Epidermal melanocyte (primary cell): ENCODE measurements around the gene FBN3.
"Not testable (repeated sequence)": the region's sequence is repeated elsewhere in the genome, so short reads cannot be mapped to it uniquely, and the experiment has no call there.

Experiments
- DNase-seq: peaks from one replicate; pipeline ENCODE4 v3.0.0; 2011; ENCODE audit warnings: low spot score; ENCODE audit not compliant: insufficient read length

Gene FBN3

DNA sequence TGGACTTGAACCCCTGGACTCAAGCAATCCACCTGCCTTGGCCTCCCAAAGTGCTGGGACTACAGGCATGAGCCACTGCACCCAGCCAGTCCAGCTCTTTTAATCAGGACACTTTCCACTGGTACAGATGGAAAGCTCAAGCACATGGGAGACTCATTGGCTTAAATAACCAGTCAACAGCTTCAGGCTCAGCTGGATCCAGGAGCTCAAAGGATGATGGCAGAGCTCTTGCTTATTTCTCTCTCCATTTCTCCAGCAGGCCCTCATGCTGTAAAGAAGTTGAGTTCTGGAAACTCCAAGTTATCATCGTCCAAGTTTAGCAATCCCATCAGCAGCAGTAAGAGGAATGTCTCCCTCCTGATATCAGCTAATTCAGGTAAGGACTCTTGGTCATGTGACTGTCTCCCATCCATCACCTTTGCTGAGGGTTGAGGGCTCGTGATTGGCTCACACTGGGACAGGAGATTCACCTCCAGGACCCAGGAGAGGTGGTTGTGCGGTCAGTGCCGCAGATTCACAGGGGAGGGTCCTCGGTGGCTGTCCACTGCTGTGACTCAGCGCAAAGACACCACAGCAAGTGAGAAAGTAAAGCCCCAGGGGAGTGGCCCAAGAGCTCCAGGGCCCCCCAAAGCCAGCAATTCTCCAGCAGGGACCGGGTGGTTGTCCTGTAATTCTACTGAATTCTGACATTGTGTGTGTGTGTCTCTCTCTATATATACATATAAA lies 91.7 kb downstream of the FBN3 start:
- DNase-seq, result no peak

DNA sequence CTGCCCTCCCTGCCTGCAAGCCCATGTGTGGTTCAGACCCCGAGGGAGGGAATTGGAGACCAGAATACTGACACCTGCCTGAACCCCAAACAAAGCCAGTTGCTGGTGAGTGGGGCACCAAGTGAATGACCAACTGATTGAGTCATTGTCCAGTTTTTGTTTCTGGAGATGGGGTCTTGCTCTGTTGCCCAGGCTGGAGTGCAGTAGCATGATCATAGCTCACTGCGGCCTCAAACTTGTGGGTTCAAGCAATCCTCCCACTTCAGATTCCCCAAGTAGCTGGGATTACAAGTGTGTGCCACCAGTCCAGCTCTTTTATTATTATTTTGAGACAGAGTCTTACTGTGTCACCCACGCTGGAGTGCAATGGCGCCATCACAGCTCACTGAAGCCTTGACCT lies 92.9 kb downstream of the FBN3 start:
- DNase-seq, result no peak

DNA sequence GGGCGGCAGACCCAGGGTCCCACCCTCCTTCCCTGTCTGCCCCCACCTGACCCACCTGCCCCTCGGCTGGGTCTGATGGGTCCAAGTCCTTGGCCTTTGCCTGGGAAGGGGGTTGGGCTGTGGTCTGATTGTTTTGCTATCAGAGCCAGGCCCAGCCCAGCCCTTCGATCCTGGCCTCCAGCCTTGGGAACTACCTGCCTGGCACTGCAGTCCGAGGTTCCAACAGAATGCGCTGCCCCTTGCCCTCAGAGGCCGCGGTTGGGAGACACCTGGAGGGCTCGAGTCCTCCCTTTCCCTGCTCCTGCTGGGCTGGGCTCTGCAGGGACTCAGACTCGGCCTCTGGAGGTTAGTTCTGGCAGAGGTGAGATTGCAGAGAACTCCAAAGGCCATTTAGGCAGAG lies 95.2 kb downstream of the FBN3 start:
- no peak for DNase-seq

DNA sequence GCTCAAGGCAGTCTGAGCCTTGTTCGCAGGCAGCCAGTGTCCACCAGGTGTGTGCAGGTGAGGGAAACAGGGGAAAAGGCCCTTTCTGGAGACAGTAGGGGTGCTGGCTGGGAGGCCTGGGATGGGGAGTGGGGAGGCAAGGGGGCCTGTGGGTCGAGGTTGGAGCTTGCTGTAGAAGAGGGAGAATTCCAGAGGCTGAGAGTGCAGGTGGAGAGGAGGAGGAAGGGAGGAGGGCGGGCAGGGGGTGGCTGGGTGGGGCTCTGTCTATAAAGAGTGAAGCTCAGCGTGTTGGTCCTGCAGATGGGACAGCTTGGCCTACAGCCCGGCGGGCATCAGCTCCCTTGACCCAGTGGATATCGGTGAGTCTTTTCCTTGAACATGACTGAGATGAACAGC lies 96.9 kb downstream of the FBN3 start, which contains the start of gene CCL25:
Gene CCL25, plus strand, starts transcription at position 297 of the 396 bp plus-strand sequence. CDS start 290 bp downstream, outside the sequence.
- DNase-seq, result no peak

DNA sequence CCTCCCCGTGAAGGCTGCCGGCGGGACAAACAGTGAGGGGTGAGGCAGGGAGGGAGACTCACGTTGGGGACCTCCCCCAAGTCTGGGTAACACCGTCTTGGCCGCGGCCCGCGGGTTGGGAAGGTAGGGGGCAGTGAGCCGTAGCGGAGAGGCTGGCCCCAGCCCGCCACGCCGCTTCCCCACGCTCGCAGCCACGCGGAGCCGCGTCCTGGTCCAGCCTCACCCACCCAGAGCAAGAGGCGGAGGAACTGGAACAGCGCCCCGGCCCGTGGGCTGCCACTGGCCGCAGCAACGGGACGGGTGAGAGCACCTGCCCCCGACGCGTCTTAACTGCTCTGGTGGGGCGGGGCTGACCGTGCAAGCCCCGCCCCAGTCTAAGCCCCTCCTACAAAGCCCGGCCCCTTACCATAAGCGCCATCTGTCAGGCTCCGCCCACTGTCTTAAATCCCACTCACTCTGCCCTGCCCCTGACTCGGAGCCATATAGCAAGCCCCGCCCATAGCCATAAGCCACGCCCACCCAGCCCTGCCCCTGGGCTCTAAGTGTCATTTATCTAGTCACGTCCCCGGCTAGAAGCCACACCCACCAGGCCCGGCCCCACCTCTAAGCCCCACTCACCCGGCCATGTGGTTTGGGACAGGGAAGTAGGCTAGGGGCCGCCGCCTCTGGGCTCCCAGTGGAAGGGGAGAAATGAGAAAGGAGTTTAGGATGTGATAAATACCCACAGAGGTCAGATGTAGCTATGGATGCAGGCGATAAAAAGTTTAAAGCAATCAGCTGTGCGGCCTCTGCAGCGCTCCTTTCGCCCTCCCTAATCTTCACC lies 98.9 kb downstream of the FBN3 start:
- peak; percentile 27 for DNase-seq

DNA sequence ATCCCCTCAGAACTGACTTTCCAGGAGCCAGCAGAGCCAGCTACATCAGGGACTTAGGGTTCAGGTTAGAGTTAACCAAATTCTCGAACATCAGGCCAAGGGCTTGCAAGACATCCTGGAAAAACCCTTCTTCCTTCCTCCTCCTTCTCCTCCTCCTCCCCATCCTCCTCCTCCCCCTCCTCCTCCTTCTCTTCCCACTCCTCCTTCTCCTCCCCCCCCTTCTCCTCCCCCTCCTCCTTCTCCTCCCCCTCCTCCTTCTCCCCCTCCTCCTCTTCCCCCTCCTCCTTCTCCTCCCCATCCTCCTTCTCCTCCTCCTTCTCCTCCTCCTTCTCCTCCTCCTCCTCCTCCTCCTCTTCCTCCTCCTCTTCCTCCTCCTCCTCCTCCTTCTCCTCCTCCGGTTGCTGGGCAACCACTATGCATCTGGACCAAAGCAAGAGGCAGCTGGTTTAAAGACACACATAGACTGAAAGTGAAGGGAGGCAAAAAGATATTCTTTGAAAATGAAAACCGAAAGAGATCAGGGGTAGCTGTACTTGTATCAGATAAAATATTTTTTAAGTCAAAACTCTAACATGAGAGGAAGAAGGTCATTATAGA lies 102.7 kb downstream of the FBN3 start:
- no peak for DNase-seq

DNA sequence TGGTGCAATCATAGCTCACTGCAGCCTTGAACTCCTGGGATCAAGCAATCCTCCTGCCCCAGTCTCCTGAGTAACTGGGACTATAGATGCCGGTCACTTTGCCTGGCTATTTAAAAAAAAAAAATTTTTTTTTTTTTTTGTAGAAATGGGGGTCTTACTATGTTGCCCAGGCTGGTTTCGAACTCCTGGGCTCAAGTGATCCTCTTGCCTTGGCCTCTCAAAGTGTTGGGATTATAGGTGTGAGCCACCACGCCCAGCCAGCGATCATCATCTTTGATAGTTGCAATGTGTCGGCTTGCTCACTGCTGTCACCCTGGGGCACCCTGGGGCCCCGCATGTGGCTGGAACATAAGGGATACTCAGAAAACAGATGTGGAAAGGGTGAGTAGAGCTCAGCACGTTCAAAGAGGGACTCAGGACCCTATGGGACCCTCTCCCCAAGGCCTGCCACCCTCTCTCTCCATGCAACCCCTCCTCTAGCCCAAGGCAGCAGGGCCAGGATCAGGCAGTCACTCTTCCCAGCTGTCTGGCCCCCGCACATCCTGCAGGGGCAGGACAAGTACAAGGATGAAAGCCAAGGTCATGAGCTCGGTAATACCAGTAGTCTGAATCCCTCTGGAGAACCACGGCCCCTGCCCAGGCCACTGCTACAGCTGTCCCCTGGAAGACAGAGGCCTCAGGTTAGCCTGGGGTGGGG lies 103.4 kb downstream of the FBN3 start:
- no peak for DNase-seq

DNA sequence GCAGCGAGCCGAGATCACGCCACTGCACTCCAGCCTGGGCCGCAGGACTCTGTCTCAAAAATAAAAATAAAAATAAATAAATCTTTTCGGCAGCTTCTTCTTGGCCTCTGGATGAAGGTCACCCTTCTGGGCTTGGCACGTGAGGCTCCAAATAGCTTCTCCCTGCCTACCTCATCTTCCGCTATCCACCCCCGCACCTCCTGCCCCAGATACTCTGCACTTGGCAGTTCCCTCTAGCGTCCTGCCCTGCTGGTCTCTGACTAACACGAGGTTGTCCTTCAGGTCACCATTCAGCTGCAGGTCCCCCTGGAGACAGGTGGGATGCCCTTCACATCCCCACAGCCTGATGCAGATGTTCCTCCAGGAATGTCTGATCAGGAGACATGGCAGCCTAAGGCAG lies 105.4 kb downstream of the FBN3 start:
- DNase-seq, result no peak

DNA sequence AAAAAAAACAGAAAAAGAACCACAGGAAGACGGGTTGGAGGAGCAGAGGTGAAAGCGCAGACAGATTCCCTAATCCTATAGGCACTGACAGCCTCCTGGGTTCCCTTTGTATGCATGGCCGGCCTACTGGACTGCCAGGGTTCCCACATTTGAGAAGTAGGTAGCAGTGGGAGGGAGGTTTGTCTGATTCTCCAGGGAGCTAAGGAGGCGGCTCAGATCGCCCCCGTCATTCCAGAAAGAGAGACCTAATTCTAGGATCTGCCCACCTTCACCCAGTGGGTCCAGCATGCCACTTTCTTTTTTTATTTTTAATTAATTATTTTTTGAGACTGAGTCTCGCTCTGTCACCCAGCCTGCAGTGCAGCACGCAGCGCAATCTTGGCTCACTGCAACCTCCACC lies 106.5 kb downstream of the FBN3 start:
- no peak for DNase-seq

DNA sequence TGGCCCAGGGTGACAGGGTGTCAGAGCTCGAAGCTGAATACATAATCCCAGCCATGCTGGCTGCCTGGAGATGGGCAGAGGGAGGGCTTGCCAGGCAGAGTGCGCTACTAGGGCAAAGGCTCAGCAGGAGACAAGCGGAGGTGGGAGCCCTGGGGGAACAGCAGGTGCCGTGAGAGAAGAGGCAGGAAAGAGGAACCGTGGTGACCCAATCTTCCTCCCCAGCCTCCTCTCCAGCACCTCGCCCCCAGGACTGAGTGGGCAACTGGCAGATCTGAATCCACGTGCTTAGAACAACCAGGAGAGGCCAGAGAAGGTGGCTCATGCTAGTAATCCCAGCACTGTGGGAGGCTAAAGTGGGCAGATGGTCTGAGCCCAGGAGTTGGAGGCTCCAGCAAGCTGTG lies 107.9 kb downstream of the FBN3 start:
- no peak for DNase-seq

DNA sequence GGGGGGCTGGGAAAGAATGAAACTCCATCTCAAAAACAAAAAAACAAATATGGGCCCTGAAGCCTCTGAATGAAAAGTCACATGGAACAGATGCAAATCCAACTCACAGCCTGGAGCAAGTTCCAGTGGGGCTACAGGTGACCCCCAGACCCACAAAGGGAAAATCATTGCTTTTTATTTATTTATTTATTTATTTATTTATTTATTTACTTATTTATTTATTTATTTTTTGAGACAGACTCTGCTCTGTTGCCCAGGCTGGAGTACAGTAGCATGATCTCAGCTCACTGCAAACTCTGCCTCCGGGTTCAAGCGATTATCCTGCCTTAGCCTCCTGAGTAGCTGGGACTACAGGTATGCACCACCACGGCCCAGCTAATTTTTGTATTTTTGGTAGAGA lies 110.2 kb downstream of the FBN3 start:
- no peak for DNase-seq

DNA sequence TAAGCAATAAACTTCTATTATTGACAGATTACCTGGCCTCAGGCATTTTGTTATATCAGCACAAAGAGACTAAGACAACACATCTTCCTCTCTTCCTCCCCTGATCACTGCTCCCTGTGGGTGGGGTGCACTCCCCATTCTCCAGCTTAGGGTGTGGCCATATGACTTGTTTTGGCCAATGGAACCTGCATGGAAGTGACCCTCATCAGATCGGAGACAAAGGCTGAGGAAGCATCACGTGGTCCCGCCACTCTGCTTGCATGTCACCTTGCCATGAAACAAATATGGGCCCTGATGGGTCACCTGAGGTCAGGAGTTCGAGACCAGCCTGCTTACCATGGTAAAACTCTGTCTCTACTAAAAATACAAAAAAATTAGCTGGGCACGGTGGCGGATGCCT lies 110.6 kb downstream of the FBN3 start:
- no peak for DNase-seq

DNA sequence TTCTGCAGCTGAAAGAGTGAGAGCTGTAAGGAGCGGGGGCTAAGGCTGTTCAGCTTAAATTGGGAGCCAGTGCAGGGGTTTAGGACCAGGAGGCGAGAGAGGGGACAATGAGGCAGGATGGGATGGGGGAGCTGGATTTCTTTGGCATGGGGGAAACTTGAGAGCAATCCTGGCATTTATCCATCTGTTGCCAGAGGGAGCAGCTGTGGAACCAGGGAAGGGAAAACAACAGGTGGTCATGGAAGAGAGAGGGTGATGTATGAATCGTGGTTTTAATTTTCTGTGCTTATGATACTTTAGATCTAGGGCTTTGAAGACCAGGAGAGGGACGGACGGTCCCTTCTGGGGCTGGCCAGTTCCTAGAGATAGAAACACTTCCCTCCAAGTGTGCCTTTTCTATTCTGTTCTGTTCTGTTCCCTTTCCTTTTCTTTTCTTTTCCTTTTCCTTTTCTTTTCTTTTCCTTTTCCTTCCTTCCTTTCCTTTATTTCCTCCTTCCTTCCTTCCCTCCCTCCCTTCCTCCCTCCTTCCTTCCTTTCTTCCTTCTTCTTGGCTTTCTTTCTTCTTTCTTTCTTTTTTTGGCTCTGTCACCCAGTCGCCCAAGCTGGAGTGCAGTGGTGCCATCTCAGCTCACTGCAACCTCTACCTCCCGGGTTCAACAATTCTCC lies 112.8 kb downstream of the FBN3 start:
- no peak for DNase-seq

DNA sequence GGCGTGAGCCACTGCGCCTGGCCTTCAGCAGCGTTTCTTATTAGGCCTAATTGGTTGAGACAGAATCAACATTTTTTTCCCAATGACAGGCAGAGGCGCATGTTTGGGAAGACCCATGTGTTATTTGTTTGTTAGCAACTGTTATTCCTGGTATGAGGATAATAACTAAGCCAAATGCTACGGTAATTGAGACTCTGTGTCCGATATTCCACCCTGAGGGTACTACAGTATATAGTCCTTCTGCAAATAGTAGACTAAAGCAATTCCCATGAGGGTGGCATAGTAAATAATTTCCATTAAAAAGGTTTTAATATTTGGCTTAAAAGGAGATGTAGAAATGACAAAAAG lies 115.2 kb downstream of the FBN3 start:
- no peak for DNase-seq

DNA sequence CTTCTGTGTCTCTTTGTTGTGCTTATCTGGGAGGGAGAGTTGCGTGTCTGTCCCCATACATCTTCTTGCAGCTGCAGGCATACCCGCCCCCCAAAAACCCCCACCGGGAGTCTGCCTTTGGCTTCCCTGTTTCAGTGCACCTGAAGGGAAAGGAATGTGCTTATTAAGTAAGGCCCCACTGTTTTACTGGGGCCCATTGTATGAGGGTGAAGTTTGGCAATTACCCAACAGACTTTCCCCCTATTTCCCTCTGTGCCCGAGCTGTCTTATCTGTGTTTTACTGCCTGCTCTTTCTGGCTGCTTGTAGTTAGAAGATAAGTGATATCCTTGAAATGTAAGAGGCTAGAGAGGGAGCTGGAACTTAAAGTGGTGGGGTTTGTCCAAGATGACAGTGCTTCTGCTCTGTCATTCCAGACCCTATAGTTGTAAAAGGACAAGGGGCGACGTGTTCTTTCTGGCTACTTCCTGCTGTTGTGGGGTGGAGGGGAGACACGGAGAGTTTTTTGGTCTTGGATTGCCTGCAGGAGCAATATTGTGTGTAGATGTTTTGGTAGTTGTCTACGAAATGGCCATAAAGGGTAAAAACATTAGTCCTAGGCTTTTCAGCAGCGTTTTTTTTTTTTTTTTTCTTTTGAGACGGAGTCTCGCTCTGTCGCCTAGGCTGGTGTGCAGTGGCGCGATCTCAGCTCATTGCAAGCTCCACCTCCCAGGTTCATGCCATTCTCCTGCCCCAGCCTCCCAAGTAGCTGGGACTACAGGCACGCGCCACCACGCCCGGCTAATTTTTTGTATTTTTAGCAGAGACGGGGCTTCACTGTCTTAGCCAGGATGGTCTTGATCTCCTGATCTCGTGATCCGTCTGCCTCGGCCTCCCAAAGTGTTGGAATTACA lies 115.9 kb downstream of the FBN3 start:
- not testable (repeated sequence) for DNase-seq

DNA sequence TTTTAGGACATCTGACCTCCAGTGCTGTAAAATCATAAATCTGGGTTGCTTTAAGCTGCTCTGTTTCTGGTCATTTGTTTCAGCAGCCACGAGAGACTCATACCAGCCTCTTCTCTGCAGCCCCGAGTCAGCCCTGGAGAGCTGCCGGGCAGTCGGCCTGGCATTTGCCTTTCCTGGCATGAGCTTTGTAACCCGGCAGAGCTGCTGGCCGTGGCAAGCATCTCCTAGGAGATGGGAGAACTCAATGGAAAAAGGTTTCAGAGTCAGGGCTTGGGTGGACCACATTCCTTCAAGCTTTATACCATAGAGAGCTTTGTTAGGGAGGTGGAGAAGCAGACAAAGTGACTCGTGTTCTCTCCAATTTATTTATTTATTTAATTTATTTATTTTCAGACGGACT lies 118.4 kb downstream of the FBN3 start:
- DNase-seq, result no peak

DNA sequence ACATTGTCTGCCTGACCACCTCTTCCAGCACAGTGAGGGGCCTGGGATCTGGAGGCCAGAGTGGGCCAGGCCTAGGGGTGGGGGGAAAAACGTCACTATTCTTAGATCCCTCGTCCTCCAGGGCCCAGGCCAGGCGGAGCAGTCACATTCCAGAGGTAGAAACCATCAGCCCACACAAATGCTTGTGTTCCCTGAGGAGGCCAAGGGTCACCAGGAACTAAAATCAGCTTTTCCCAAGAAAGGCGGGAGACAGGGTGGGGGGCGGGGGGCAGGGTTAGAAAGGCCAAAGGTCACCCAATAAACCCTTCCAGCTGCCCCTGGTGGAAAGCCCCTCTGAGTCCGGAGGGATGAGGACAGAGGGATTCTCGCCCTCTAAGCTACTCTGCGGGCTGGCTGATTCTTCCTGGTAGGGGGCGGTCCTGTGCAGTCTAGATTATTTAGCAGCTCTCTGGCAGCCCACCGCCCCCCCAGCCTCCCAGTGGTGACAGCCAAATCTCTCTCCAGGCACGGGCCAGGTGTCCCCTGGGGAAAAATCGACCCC lies 120.4 kb downstream of the FBN3 start:
- DNase-seq, result peak; percentile 7

DNA sequence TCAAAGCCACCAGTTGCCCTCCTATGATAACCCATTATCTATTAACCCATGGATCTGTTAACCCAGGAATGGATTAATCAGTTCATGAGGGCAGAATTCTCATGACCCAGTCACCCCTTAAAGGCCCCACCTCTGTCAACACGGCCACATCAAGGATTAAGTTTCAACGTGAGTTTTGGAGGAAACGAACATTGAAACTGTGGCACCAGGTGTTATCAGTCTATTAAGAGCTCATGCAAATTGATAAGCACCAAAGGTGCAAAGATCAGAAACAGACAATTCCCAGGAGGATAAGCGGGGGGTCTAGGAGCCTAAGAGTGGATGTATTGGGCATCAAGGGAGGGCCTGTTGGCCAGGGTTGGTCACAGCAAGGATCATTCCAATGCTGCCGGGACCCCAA lies 124.1 kb downstream of the FBN3 start:
- no peak for DNase-seq

DNA sequence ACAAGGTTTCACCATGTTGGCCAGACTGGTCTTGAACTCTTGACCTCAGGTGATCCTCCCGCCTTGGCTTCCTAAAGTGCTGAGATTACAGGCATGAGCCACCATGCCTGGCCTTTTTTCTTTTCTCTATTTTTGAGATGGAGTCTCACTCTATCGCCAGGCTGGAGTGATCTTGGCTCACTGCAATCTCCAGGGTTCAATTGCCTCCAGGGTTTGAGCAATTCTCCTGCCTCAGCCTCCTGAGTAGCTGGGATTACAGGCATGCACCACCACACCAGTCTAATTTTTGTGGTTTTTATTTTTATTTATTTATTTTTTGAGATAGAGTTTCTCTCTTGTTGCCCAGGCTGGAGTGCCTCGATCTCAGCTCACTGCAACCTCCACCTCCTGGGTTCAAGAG lies 125.1 kb downstream of the FBN3 start:
- not testable (repeated sequence) for DNase-seq

DNA sequence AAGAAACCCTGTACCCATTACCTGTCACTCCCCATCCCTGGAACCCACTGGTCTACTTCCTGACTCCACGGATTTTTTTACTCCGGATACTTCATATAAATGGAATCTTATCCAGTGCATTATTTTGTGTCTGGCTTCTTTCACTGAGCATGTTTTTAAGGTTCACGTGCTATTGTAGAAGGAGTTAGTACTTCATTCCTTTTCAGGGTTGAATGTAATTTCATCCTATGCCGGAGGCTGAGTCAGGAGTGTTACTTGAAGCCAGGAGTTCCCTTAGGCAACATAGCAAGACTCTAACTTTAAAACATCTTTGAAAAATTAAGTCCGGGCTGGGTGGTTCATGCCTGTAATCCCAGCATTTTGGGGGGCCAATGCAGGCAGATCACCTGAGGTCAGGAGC lies 126.0 kb downstream of the FBN3 start:
- DNase-seq, result no peak
